K562 (cell line): ENCODE data around the gene OTUB2. TPM values are rescaled to one million over a fixed set of nuclear protein-coding genes. Genes with fewer than 3 reads are reported as not detected.

Experiments
- BHLHE40 ChIP-seq: IDR thresholded peaks from 2 replicates; pipeline ENCODE4 v1.6.1; 2011; ENCODE audit warnings: low read length, improper control_type of control experiment
- CTBP1 ChIP-seq: fragments of 450-650 bp; IDR thresholded peaks from 2 replicates; pipeline ENCODE4 v1.6.1; 2016; ENCODE audit warnings: borderline replicate concordance
- E2F1 ChIP-seq: sonication (generic); formaldehyde crosslinking; IDR thresholded peaks from 2 replicates; pipeline ENCODE4 v1.8.1; 2023; ENCODE audit warnings: mild to moderate bottlenecking, missing genetic modification reagents, moderate library complexity
- GATA2 ChIP-seq: sonication (generic); formaldehyde crosslinking; IDR thresholded peaks from 2 replicates; pipeline ENCODE4 v1.4.0; 2020; ENCODE audit warnings: mild to moderate bottlenecking, missing genetic modification reagents
- GTF2F1 ChIP-seq: IDR thresholded peaks from 2 replicates; pipeline ENCODE4 v1.6.1; 2011; ENCODE audit warnings: low read depth, low read length, improper control_type of control experiment
- LEF1 ChIP-seq: fragments of 450-650 bp; IDR thresholded peaks from 2 replicates; pipeline ENCODE4 v1.6.1; 2016; ENCODE audit warnings: mild to moderate bottlenecking
- MEF2D ChIP-seq: conservative IDR thresholded peaks from 2 replicates; pipeline ENCODE4 v1.6.1; 2016; ENCODE audit warnings: low read depth, missing genetic modification characterization, missing compliant biosample characterization
- NEUROD1 ChIP-seq: fragments of 150-350 bp; IDR thresholded peaks from 2 replicates; pipeline ENCODE4 v1.6.1; 2014; ENCODE audit warnings: borderline replicate concordance, low read length, low read depth; ENCODE audit not compliant: partially characterized antibody
- PHB ChIP-seq: fragments of 250-450 bp; sonication (Bioruptor Pico); IDR thresholded peaks from 2 replicates; pipeline ENCODE4 v1.5.0; 2021
- PKNOX1 ChIP-seq: fragments of 450-650 bp; IDR thresholded peaks from 2 replicates; pipeline ENCODE4 v1.6.1; 2016
- ZBED1 ChIP-seq: IDR thresholded peaks from 2 replicates; pipeline ENCODE4 v1.6.1; 2014
- ZBTB40 ChIP-seq, 2 experiments: fragments of 450-650 bp in 1 of 2; sonication (generic) in 1 of 2; formaldehyde crosslinking in 1 of 2; IDR thresholded peaks; 2 replicates each; pipeline versions ENCODE4 v1.7.1 to v1.9.0; 2016 to 2022; ENCODE audit warnings: inconsistent platforms in 1 of 2, mild to moderate bottlenecking in 1 of 2, missing genetic modification reagents in 1 of 2
- ZBTB7A ChIP-seq: IDR thresholded peaks from 2 replicates; pipeline ENCODE4 v1.6.1; 2011; ENCODE audit warnings: low read depth, mild to moderate bottlenecking, low read length, moderate library complexity, borderline replicate concordance; ENCODE audit not compliant: control insufficient read depth
- ZNF140 ChIP-seq: fragments of 250-450 bp; sonication (Bioruptor Pico); IDR thresholded peaks from 2 replicates; pipeline ENCODE4 v1.8.0; 2021; ENCODE audit warnings: moderate library complexity, mild to moderate bottlenecking, inconsistent platforms
- ZNF766 ChIP-seq: fragments of 200-800 bp; sonication (Bioruptor generic); conservative IDR thresholded peaks from 2 replicates; pipeline ENCODE4 v1.6.1; 2016; ENCODE audit warnings: missing genetic modification characterization, missing compliant biosample characterization
- polyA plus RNA-seq, 8 experiments: library from polyadenylated mRNA; depleted of rRNA in 4 of 8; stranded (reverse) in 5 of 8; unstranded in 3 of 8; fragments of >200 nt; fragmentation: Nextera tagmentation in 2 of 8; fragmentation: Illumina TruSeq in 1 of 8; extraction: Ambion mirVana in 2 of 8; extraction: Trizol in 1 of 8; gene quantifications; 2 replicates each; pipeline versions ENCODE4 v1.2.1 to v1.2.3, GENCODE V29; 2011 to 2014; ENCODE audit warnings: inconsistent platforms in 1 of 8, missing spikeins in 1 of 8
- total RNA-seq, 7 experiments: library from RNA; depleted of rRNA in 6 of 7; stranded (reverse); fragments of >200 nt in 6 of 7; fragmentation: Illumina TruSeq in 2 of 7; extraction: Trizol in 2 of 7; gene quantifications; 2 replicates each; pipeline versions ENCODE4 v1.2.1 to v1.2.3, GENCODE V29; 2011 to 2021; ENCODE audit warnings: low replicate concordance in 1 of 7

The OTUB2 gene
- total and polyA plus RNA-seq, 9 of the 15 experiments (the other 6 are each of a cell fraction or from before 2014, with no cell fraction given): 0.01 to 0.31 (median 0.11) TPM

GRCh38 chr14:94026173-94026888 is at the start of gene OTUB2 (continued):
- TF ChIP-seq ZBTB40 (IDR thresholded peaks at IDR 0.05) (peak; percentile 41; the same call in 1 of the 2 replicates), ZBTB40 (CRISPR knock-in tag; IDR thresholded peaks at IDR 0.05) (no peak), ZBTB7A (peak; percentile 66; the same call in 1 of the 2 replicates), ZBED1 (no peak), ZNF766 (CRISPR knock-in tag) (no peak), MEF2D (tag) (no peak), CTBP1 (no peak), ZNF140 (CRISPR knock-in tag) (no peak), PKNOX1 (peak; percentile 99), GTF2F1 (no peak), NEUROD1 (peak; percentile 98), E2F1 (CRISPR knock-in tag) (no peak), LEF1 (no peak), GATA2 (CRISPR knock-in tag) (no peak), PHB (CRISPR knock-in tag) (no peak), BHLHE40 (0 out of 2 replicates have a peak, but pooled peaks have one; percentile 13)
